Naive thymus-derived CD4-positive, alpha-beta T cell (primary cell): Measurements from ENCODE around the gene IFI27L1. TPM values are rescaled to one million over a fixed set of nuclear protein-coding genes. Genes with fewer than 3 reads are reported as not detected.
A peak's percentile ranks its signal among the peaks of the same experiment; 100 is the strongest.

Source experiments
- ATAC-seq: fragments of 150-1000 bp; cut with Tn5 transposase; 2 replicates; pipeline ENCODE4 v1.10.0; 2021; ENCODE audit warnings: mild to moderate bottlenecking, moderate library complexity
- CTCF ChIA-PET: fragments of 350-600 bp; sonication (Branson Sonifier 250); formaldehyde crosslinking; loops from one replicate; lab custom pipeline; 2021; ENCODE audit warnings: antibody characterized with exemption; lab: Charles Lee
- POLR2A ChIA-PET: fragments of 350-600 bp; sonication (Branson Sonifier 250); formaldehyde crosslinking; loops from one replicate; lab custom pipeline; 2021; ENCODE audit warnings: antibody characterized with exemption, inconsistent platforms; lab: Charles Lee
- DNase-seq, 9 donors: peaks; one replicate each; pipeline versions ENCODE4 v3.0.0 to v3.0.0-alpha.2; 2020 to 2022; ENCODE audit warnings: mixed read lengths in 1 of 9
- H3K27ac ChIP-seq: one replicate; pipeline ENCODE4 v1.7.0; 2013; ENCODE audit warnings: mild to moderate bottlenecking, low read depth, low read length, moderate library complexity
- H3K27me3 ChIP-seq, 2 donors: one replicate each; pipeline ENCODE4 v1.7.0; 2013; ENCODE audit warnings: low read length in 2 of 2, mild to moderate bottlenecking in 2 of 2, moderate library complexity in 2 of 2; ENCODE audit not compliant: control insufficient read depth in 2 of 2, insufficient read depth in 2 of 2
- H3K36me3 ChIP-seq, 3 experiments: 1 replicate in 2 of 3; 2 replicates in 1 of 3; pipeline ENCODE4 v1.7.0; 2013; ENCODE audit warnings: low read length in 3 of 3, mild to moderate bottlenecking in 3 of 3, moderate library complexity in 1 of 3; ENCODE audit not compliant: insufficient read depth in 3 of 3, control insufficient read depth in 2 of 3
- H3K4me1 ChIP-seq, 2 donors: one replicate each; pipeline ENCODE4 v1.7.0; 2013; ENCODE audit warnings: low read length in 2 of 2, mild to moderate bottlenecking in 2 of 2, moderate library complexity in 1 of 2; ENCODE audit not compliant: control insufficient read depth in 2 of 2, insufficient read depth in 2 of 2
- H3K4me3 ChIP-seq: 2 replicates; pipeline ENCODE4 v1.7.0; 2013; ENCODE audit warnings: mild to moderate bottlenecking, low read length
- H3K9me3 ChIP-seq, 3 experiments: 1 replicate in 2 of 3; 2 replicates in 1 of 3; pipeline ENCODE4 v1.7.0; 2013; ENCODE audit warnings: low read length in 3 of 3; ENCODE audit not compliant: control insufficient read depth in 2 of 3
- H3K27ac Mint-ChIP-seq, 9 donors: one replicate each; pipeline ENCODE4 v1.8.0; 2020 to 2022; ENCODE audit warnings: mixed read lengths in 9 of 9, mild to moderate bottlenecking in 8 of 9, moderate library complexity in 5 of 9, inconsistent platforms in 2 of 9
- H3K27me3 Mint-ChIP-seq, 5 donors: one replicate each; pipeline ENCODE4 v1.8.0; 2021 to 2022; ENCODE audit warnings: mixed read lengths in 5 of 5, mild to moderate bottlenecking in 1 of 5
- H3K36me3 Mint-ChIP-seq, 5 donors: one replicate each; pipeline ENCODE4 v1.8.0; 2020 to 2022; ENCODE audit warnings: mixed read lengths in 5 of 5, mild to moderate bottlenecking in 3 of 5, inconsistent platforms in 1 of 5
- H3K4me1 Mint-ChIP-seq, 7 donors: one replicate each; pipeline ENCODE4 v1.8.0; 2020 to 2022; ENCODE audit warnings: mixed read lengths in 7 of 7, mild to moderate bottlenecking in 3 of 7, inconsistent platforms in 1 of 7
- H3K4me3 Mint-ChIP-seq, 10 donors: one replicate each; pipeline ENCODE4 v1.8.0; 2020 to 2022; ENCODE audit warnings: mild to moderate bottlenecking in 10 of 10, mixed read lengths in 10 of 10, moderate library complexity in 6 of 10, inconsistent platforms in 2 of 10
- H3K9me3 Mint-ChIP-seq, 11 donors: one replicate each; pipeline ENCODE4 v1.8.0; 2020 to 2022; ENCODE audit warnings: mixed read lengths in 11 of 11, mild to moderate bottlenecking in 4 of 11, inconsistent platforms in 1 of 11, moderate library complexity in 1 of 11
- intact Hi-C, 2 donors: fragments of 100-400 bp; cut with micrococcal nuclease; formaldehyde crosslinking; loops; one replicate each; pipeline ENCODE4 v1.15.1; 2023
- polyA plus RNA-seq, 2 donors: library from polyadenylated mRNA; unstranded; fragments of 300-500 nt; fragmentation: Illumina TruSeq; gene quantifications; one replicate each; pipeline ENCODE4 v1.2.3, GENCODE V29; 2021
- total RNA-seq, 6 experiments: library from RNA in 5 of 6; stranded (reverse) in 5 of 6; gene quantifications; 1 replicate in 5 of 6; 2 replicates in 1 of 6; pipeline ENCODE4 v1.2.3 and lab custom pipeline; 2021 to 2026

IFI27L1 gene
- total and polyA plus RNA-seq, 7 experiments from 2014 or later, result 6.3 to 31.8 (median 8.2) TPM

DNA sequence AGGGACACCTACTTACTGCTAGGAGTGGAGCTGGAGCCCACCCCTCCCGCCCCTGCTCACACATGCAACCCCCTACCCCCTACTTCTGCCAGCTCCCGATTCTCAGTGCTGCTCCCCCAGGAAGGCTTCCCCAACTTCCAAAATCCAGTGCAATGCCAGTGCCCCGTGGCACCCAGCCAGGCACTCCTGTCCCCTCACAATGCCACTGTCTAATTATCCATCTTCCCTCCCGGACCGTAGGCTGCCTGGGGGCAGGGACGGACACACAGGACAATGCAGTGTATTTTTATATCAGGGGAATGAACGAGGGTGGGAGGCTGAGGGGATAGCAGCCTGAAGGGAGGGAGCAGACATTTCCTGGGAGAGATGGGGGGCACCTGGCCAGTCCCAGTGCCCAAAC lies 42.6 kb upstream of the IFI27L1 start:
- DNase-seq (no peak), ATAC-seq (no peak)
- H3K4me3 Mint-ChIP-seq, result no peak overlapping the region
- no peak overlapping the region for H3K4me3 ChIP-seq
- no peak overlapping the region for H3K27ac ChIP-seq
- no peak overlapping the region for H3K27ac Mint-ChIP-seq
- H3K4me1 Mint-ChIP-seq, result peaks cover 3 to 8% (median 4%) of the 10 kb centered on the region in 7 donors
- H3K36me3 Mint-ChIP-seq, result no peaks in the 10 kb centered on the region
- H3K36me3 ChIP-seq, result no peaks in the 10 kb centered on the region
- CTCF ChIA-PET, result interaction anchor here (2.2 kb wide), 1 partner anchor 94 kb away, joined by 8 read pairs; no protein-coding TSS in a partner anchor
- H3K27me3 Mint-ChIP-seq, result no peaks in the 10 kb centered on the region
- peaks cover 0 to 2% (median 0%) of the 10 kb centered on the region in 11 donors for H3K9me3 Mint-ChIP-seq
- intact Hi-C loops, result no loop called here
- no peaks in the 10 kb centered on the region for H3K27me3 ChIP-seq
- POLR2A ChIA-PET, result no interaction called here
- H3K9me3 ChIP-seq, result no peaks in the 10 kb centered on the region
- H3K4me1 ChIP-seq, result no peaks in the 10 kb centered on the region

DNA sequence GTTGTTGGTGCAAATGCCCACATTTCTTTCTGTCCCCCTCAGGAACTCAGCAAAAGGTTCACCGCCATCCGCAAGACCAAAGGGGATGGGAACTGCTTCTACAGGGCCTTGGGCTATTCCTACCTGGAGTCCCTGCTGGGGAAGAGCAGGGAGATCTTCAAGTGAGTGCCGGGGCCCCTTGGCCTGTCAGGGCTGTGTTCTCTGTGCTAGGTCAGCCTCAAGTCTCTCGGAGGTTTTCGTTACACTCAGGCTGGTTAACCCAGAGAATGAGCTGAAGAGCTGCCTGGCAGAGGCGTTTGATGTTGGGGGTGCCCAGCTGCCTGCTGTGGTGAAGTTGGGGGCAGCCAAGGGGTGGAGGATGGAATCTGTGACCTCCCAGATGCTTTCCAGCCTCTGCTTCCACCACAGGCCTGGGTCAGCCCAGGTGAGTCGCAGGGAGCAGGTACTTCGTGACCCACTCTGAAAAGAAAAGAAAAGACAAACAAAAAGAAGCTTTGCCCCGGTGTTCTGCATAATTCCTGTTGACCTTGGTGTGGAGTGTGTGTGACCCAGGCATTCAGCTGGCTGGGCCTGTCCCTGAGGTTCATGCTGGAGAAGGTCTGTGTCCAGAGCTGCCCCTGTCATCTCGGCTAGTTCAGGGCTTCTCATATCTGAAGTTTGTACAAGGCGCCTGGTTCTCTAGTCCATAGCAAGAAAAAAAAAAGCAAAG lies 42.0 kb upstream of the IFI27L1 start:
- ChIA-PET CTCF (interaction anchor here (0.9 to 2.2 kb wide), 2 partner anchors 93 to 102 kb away, joined by 3 to 8 read pairs; no protein-coding TSS in a partner anchor), POLR2A (interaction anchor here (0.7 kb wide), 1 partner anchor 13 kb away, joined by 3 read pairs; the partner anchor contains the start of gene OTUB2)
- Mint-ChIP-seq H3K27ac (no peak overlapping the region), H3K4me3 (no peak overlapping the region), H3K27me3 (no peaks in the 10 kb centered on the region), H3K36me3 (no peaks in the 10 kb centered on the region), H3K4me1 (peaks cover 3 to 8% (median 4%) of the 10 kb centered on the region in 7 donors), H3K9me3 (peaks cover 0 to 3% (median 0%) of the 10 kb centered on the region in 11 donors)
- no peaks in the 10 kb centered on the region for H3K36me3 ChIP-seq
- intact Hi-C loops, result no loop called here
- H3K4me1 ChIP-seq, result no peaks in the 10 kb centered on the region
- H3K27me3 ChIP-seq, result no peaks in the 10 kb centered on the region
- H3K9me3 ChIP-seq, result no peaks in the 10 kb centered on the region
- no peak for ATAC-seq
- no peak overlapping the region for H3K27ac ChIP-seq
- H3K4me3 ChIP-seq, result no peak overlapping the region
- DNase-seq, result no peak

DNA sequence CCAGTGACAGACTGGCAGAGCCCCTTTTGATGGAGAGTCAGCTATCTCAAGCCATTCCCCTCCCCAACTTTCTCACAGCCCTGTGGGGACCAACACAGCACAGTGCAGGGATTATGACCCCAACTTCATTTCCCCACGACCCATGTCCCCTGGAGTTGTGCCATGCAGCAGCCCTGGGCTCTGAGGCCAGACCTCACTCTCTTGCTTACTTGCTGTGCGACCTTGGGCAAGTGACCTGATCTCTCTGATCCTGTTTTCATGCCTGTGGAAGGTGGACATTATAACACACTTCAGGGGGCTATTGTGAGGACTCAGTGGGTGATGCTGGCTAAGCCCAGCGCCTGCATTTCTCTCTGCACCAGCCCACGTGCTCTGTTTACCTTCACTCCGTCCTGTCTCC lies 40.9 kb upstream of the IFI27L1 start:
- no peaks in the 10 kb centered on the region for H3K27me3 Mint-ChIP-seq

DNA sequence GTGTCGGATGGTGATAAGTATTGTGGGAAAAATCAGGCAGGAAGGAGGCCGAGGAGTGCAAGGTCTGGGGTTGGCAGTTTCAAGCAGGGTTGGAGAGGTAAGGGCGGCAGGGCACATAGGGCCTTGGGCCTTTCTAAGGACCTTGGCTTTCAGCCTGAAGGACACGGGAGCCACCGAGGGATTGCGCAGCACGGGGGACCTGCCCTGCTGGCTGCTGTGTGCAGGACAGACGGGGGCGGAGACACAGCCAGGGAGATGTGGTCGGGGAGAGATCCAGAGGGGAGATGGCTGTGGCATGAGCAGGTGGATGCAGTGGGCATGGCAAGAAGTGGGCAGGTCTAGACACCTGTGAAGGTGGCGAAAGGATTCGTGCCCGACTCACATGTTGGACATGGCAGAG lies 40.3 kb upstream of the IFI27L1 start:
- H3K4me1 ChIP-seq, result no peaks in the 10 kb centered on the region
- H3K27me3 ChIP-seq, result no peaks in the 10 kb centered on the region
- Mint-ChIP-seq H3K27ac (peak overlapping the region in 1 of 9 donors; percentile 57), H3K27me3 (no peaks in the 10 kb centered on the region), H3K4me3 (no peak overlapping the region), H3K9me3 (peaks cover 0 to 3% (median 0%) of the 10 kb centered on the region in 11 donors), H3K36me3 (peaks cover 0 to 7% (median 0%) of the 10 kb centered on the region in 5 donors), H3K4me1 (peaks cover 3 to 8% (median 4%) of the 10 kb centered on the region in 7 donors)
- no peaks in the 10 kb centered on the region for H3K9me3 ChIP-seq
- no peak overlapping the region for H3K4me3 ChIP-seq
- H3K27ac ChIP-seq, result no peak overlapping the region
- POLR2A ChIA-PET, result no interaction called here
- intact Hi-C loops, result no loop called here
- DNase-seq (no peak), ATAC-seq (no peak)
- peaks cover 0 to 14% (median 0%) of the 10 kb centered on the region in 3 experiments for H3K36me3 ChIP-seq
- CTCF ChIA-PET, result no interaction called here

More for the DNA sequence above, 40.9 kb upstream of the IFI27L1 start:
- Mint-ChIP-seq H3K36me3 (peaks cover 0 to 4% (median 0%) of the 10 kb centered on the region in 5 donors), H3K4me1 (peaks cover 3 to 8% (median 4%) of the 10 kb centered on the region in 7 donors), H3K27ac (peak overlapping the region in 2 of 9 donors; percentile 19 to 57), H3K4me3 (no peak overlapping the region), H3K9me3 (peaks cover 0 to 3% (median 0%) of the 10 kb centered on the region in 11 donors)
- intact Hi-C loops, result no loop called here
- H3K4me1 ChIP-seq, result no peaks in the 10 kb centered on the region
- ATAC-seq (no peak), DNase-seq (no peak)
- ChIA-PET POLR2A (no interaction called here), CTCF (interaction anchor here (0.5 kb wide), 1 partner anchor 192 kb away, joined by 3 read pairs; no protein-coding TSS in a partner anchor)
- H3K27ac ChIP-seq, result no peak overlapping the region
- no peaks in the 10 kb centered on the region for H3K27me3 ChIP-seq
- H3K9me3 ChIP-seq, result no peaks in the 10 kb centered on the region
- peaks cover 0 to 8% (median 0%) of the 10 kb centered on the region in 3 experiments for H3K36me3 ChIP-seq
- no peak overlapping the region for H3K4me3 ChIP-seq

DNA sequence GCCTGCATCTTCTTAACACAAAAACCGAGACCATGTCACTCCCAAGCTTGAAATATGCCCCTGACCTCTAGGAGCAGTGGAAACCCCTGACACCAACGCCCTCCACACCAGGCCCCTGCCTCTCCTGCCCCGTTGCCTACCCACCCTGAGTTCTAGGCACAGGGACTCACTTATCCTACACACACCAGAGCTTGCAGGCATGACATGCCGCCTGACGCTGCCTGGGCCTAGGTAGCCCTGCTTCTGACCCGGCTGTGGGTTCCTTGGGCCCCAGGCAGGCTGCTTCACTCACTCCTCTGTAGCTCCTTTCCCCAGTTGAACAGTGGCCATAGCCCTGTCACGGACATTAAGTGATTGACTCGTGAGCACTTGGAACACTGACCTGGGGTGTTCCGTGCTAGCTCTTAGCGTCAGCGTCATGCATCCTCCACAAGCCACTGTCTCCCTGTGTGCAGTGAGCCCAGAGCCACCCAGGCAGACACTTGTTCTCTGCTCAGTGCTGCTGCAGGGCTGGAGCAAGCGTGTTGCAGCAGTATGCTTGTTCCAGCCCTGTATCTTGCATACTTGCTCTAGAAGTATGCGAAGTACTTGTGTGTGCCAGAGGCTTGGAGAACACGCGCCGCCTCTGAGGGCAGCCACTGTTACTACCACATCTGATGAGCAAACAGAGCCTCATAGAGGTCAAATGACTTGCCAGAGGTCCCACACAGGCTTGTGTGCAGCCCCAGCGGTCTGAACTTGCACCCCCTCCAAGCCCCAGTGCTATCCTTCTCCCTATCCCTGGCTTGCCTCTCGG lies 39.4 kb upstream of the IFI27L1 start:
- no peak overlapping the region for H3K27ac ChIP-seq
- no peak overlapping the region for H3K4me3 ChIP-seq
- Mint-ChIP-seq H3K4me3 (no peak overlapping the region), H3K27me3 (no peaks in the 10 kb centered on the region), H3K4me1 (peaks cover 1 to 5% (median 1%) of the 10 kb centered on the region in 7 donors), H3K9me3 (peaks cover 0 to 3% (median 0%) of the 10 kb centered on the region in 11 donors), H3K36me3 (peaks cover 0 to 7% (median 0%) of the 10 kb centered on the region in 5 donors), H3K27ac (peak overlapping the region in 5 of 9 donors; percentile 33 to 59 (median 46))
- H3K27me3 ChIP-seq, result no peaks in the 10 kb centered on the region
- ATAC-seq (peak; percentile 6), DNase-seq (no peak)
- CTCF ChIA-PET, result interaction anchor here (0.8 kb wide), 1 partner anchor 96 kb away, joined by 3 read pairs; no protein-coding TSS in a partner anchor
- POLR2A ChIA-PET, result no interaction called here
- H3K36me3 ChIP-seq, result peaks cover 0 to 23% (median 5%) of the 10 kb centered on the region in 3 experiments
- intact Hi-C loops, result no loop called here
- H3K4me1 ChIP-seq, result no peaks in the 10 kb centered on the region
- no peaks in the 10 kb centered on the region for H3K9me3 ChIP-seq

DNA sequence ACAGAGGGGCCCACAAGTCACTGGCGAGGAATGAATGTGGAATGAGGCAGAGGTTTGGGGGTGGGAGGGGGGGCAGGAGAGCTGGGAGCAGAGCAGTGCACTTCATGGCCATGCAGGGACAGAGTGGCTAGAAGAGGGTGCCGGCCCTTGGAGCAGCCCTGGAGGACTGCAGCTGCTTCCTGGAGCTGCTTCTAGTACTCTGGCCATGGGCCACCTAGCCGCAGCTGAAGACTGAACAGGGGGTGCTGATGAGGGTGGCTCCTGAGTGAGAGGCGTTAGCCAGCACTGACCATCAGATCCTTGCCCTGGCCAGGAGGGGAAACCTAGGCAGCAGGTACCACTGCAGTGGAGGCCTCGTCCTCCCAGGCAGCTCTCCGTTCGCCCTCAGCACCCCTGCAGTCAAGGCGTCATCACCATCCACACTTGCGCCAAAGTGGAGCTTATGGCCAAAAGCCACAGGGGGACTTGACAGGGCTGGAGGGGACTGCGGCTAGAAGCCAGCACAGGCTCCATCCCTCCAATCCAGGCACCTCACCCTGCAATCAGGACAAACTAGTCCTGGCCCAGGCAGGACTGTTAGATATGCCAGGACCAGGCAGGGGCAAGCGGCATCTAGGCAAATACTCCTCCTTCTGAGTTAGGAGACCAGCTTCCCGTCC lies 38.5 kb upstream of the IFI27L1 start:
- Mint-ChIP-seq H3K4me1 (peaks cover 0 to 4% (median 0%) of the 10 kb centered on the region in 7 donors), H3K27me3 (no peaks in the 10 kb centered on the region), H3K4me3 (no peak overlapping the region), H3K27ac (peak overlapping the region in 2 of 9 donors; percentile 33 to 45), H3K9me3 (peaks cover 0 to 3% (median 0%) of the 10 kb centered on the region in 11 donors), H3K36me3 (peaks cover 0 to 8% (median 0%) of the 10 kb centered on the region in 5 donors)
- DNase-seq (no peak), ATAC-seq (no peak)
- H3K27me3 ChIP-seq, result no peaks in the 10 kb centered on the region
- H3K9me3 ChIP-seq, result no peaks in the 10 kb centered on the region
- CTCF ChIA-PET, result interaction anchor here (0.8 kb wide), 1 partner anchor 95 kb away, joined by 3 read pairs; no protein-coding TSS in a partner anchor
- POLR2A ChIA-PET, result no interaction called here
- H3K27ac ChIP-seq, result no peak overlapping the region
- peaks cover 0 to 31% (median 5%) of the 10 kb centered on the region in 3 experiments for H3K36me3 ChIP-seq
- intact Hi-C loops, result no loop called here
- no peaks in the 10 kb centered on the region for H3K4me1 ChIP-seq
- no peak overlapping the region for H3K4me3 ChIP-seq
